HEK293 (cell line): Measurements from ENCODE around the gene IL1RAPL1.

Experiments used
- CTCF ChIA-PET: fragments of 350-600 bp; formaldehyde crosslinking; extraction: SDS; loops from one replicate; lab custom pipeline; 2021; ENCODE audit warnings: antibody characterized with exemption; lab: Yijun Ruan, JAX
- POLR2A ChIA-PET: fragments of 300-600 bp; formaldehyde crosslinking; extraction: SDS; loops from one replicate; lab custom pipeline; 2020; ENCODE audit warnings: antibody characterized with exemption, inconsistent platforms; lab: Yijun Ruan, JAX
- H3K27ac ChIP-seq: fragments of 200-500 bp; sonication (Bioruptor generic); 2 replicates; pipeline ENCODE4 v1.5.1; 2014; ENCODE audit warnings: low read depth, low read length, control low read depth, inconsistent platforms; ENCODE audit errors: extremely low read depth
- H3K36me3 ChIP-seq, 2 experiments: fragments of 200-500 bp in 1 of 2; sonication (Bioruptor generic) in 1 of 2; 1 replicate in 1 of 2; 2 replicates in 1 of 2; pipeline ENCODE4 v1.5.1; 2014 to 2017; ENCODE audit warnings: inconsistent platforms in 2 of 2, low read length in 2 of 2; ENCODE audit not compliant: control insufficient read depth in 2 of 2, insufficient read depth in 1 of 2
- H3K4me1 ChIP-seq: fragments of 200-500 bp; sonication (Bioruptor generic); 2 replicates; pipeline ENCODE4 v1.5.1; 2014; ENCODE audit warnings: mild to moderate bottlenecking, low read length, inconsistent platforms; ENCODE audit not compliant: control insufficient read depth, insufficient read depth
- H3K4me3 ChIP-seq: 2 replicates; pipeline ENCODE4 v1.5.1; 2011; ENCODE audit warnings: low read depth, mild to moderate bottlenecking, control low read depth, low read length, moderate library complexity
- H3K9me3 ChIP-seq: fragments of 200-500 bp; sonication (Bioruptor generic); 2 replicates; pipeline ENCODE4 v1.5.1; 2014; ENCODE audit warnings: low read depth, low read length, inconsistent platforms; ENCODE audit not compliant: control insufficient read depth, insufficient read depth
- GLI2 ChIP-seq: fragments of 450-650 bp; formaldehyde crosslinking; IDR thresholded peaks from 2 replicates; pipeline ENCODE4; 2017; ENCODE audit warnings: missing biosample characterization, missing genetic modification characterization, low read depth, borderline replicate concordance
- HOXA7 ChIP-seq: sonication (generic); formaldehyde crosslinking; IDR thresholded peaks from 2 replicates; pipeline ENCODE4 v1.8.1; 2022; ENCODE audit warnings: missing genetic modification reagents, borderline replicate concordance
- HOXD13 ChIP-seq: sonication (generic); formaldehyde crosslinking; IDR thresholded peaks from 2 replicates; pipeline ENCODE4 v1.8.0; 2022; ENCODE audit warnings: missing genetic modification reagents, borderline replicate concordance
- IKZF3 ChIP-seq: fragments of 450-650 bp; IDR thresholded peaks from 2 replicates; pipeline ENCODE4 v1.5.0; 2018; ENCODE audit warnings: missing biosample characterization, mild to moderate bottlenecking, missing genetic modification characterization, moderate library complexity
- KLF7 ChIP-seq: fragments of 450-650 bp; formaldehyde crosslinking; IDR thresholded peaks from 2 replicates; pipeline ENCODE4 v1.5.1; 2016; ENCODE audit warnings: missing biosample characterization, missing genetic modification characterization, borderline replicate concordance
- RBAK ChIP-seq: fragments of 450-650 bp; formaldehyde crosslinking; IDR thresholded peaks from 2 replicates; pipeline ENCODE4 v1.5.1; 2016; ENCODE audit warnings: missing biosample characterization, missing genetic modification characterization
- ZNF10 ChIP-seq: fragments of 450-650 bp; formaldehyde crosslinking; IDR thresholded peaks from 2 replicates; pipeline ENCODE4 v1.5.1; 2017; ENCODE audit warnings: missing biosample characterization, missing genetic modification characterization
- ZNF37A ChIP-seq: fragments of 450-650 bp; IDR thresholded peaks from 2 replicates; pipeline ENCODE4 v1.5.1; 2018; ENCODE audit warnings: missing biosample characterization, missing genetic modification characterization
- ZNF510 ChIP-seq: fragments of 450-650 bp; formaldehyde crosslinking; IDR thresholded peaks from 2 replicates; pipeline ENCODE4 v1.5.1; 2018; ENCODE audit warnings: mild to moderate bottlenecking, missing genetic modification characterization, missing biosample characterization; ENCODE audit not compliant: insufficient replicate concordance
- ZNF548 ChIP-seq: fragments of 450-650 bp; formaldehyde crosslinking; IDR thresholded peaks from 2 replicates; pipeline ENCODE4 v1.5.1; 2016; ENCODE audit warnings: missing biosample characterization, missing genetic modification characterization
- ZNF549 ChIP-seq: fragments of 450-650 bp; IDR thresholded peaks from 2 replicates; pipeline ENCODE4 v1.5.1; 2018; ENCODE audit warnings: missing biosample characterization, missing genetic modification characterization, mild to moderate bottlenecking, inconsistent platforms, moderate library complexity
- ZNF571 ChIP-seq: fragments of 450-650 bp; formaldehyde crosslinking; IDR thresholded peaks from 2 replicates; pipeline ENCODE4 v1.5.0; 2017; ENCODE audit warnings: missing biosample characterization, missing genetic modification characterization
- ZNF624 ChIP-seq: fragments of 450-650 bp; formaldehyde crosslinking; IDR thresholded peaks from 2 replicates; pipeline ENCODE4 v1.5.1; 2017; ENCODE audit warnings: missing biosample characterization, missing genetic modification characterization
- ZNF747 ChIP-seq: fragments of 450-650 bp; formaldehyde crosslinking; IDR thresholded peaks from 2 replicates; pipeline ENCODE4 v1.5.1; 2016; ENCODE audit warnings: missing biosample characterization, missing genetic modification characterization
- ZNF830 ChIP-seq: fragments of 450-650 bp; IDR thresholded peaks from 2 replicates; pipeline ENCODE4 v1.5.0; 2018; ENCODE audit warnings: missing biosample characterization, missing genetic modification characterization, low read depth, mild to moderate bottlenecking, moderate library complexity
- TF ChIP-seq, protein P1 (sequence below): fragments of 450-650 bp; formaldehyde crosslinking; IDR thresholded peaks from 2 replicates; pipeline ENCODE4 v1.5.1; 2016; ENCODE audit warnings: missing biosample characterization, missing genetic modification characterization
- TF ChIP-seq, protein P2 (sequence below): fragments of 450-650 bp; formaldehyde crosslinking; IDR thresholded peaks from 2 replicates; pipeline ENCODE4 v1.5.1; 2016; ENCODE audit warnings: missing biosample characterization, missing genetic modification characterization
- TF ChIP-seq, protein P3 (sequence below): fragments of 450-650 bp; formaldehyde crosslinking; IDR thresholded peaks from 2 replicates; pipeline ENCODE4 v1.5.1; 2016; ENCODE audit warnings: missing biosample characterization, missing genetic modification characterization
- TF ChIP-seq, protein P4 (sequence below): fragments of 450-650 bp; formaldehyde crosslinking; IDR thresholded peaks from 2 replicates; pipeline ENCODE4 v1.5.1; 2016; ENCODE audit warnings: missing biosample characterization, missing genetic modification characterization
- TF ChIP-seq, protein P5 (sequence below): sonication (generic); formaldehyde crosslinking; IDR thresholded peaks from 2 replicates; pipeline ENCODE4 v1.8.1; 2022; ENCODE audit warnings: mild to moderate bottlenecking, moderate library complexity, missing genetic modification reagents
- TF ChIP-seq, protein P6 (sequence below): fragments of 450-650 bp; formaldehyde crosslinking; IDR thresholded peaks from 2 replicates; pipeline ENCODE4 v1.5.1; 2016; ENCODE audit warnings: missing biosample characterization, missing genetic modification characterization
- TF ChIP-seq, protein P7 (sequence below): fragments of 450-650 bp; formaldehyde crosslinking; IDR thresholded peaks from 2 replicates; pipeline ENCODE4 v1.5.1; 2016; ENCODE audit warnings: missing biosample characterization, missing genetic modification characterization

The IL1RAPL1 gene

DNA sequence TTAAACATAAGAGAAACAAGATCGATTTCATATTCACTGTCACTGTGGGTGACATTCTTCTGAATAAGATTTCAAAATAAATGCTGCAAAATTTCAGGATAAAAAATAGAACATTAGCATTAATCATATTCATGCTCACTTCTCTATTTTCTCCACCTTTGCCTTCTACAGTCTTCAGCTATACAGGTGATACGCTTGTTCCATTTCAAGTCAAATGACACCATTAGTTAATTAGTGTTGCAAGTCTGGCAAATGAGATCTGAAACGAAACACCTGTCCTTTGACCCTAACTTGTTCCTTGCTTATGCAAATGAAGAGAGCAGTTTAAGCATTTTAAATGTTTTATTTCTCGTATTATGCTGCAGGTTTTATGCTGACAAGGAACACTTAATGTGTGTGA lies 960.6 kb downstream of the IL1RAPL1 start:
- Histone ChIP-seq H3K4me1 (no peaks in the 10 kb centered on the region), H3K36me3 (no peaks in the 10 kb centered on the region), H3K9me3 (no peaks in the 10 kb centered on the region), H3K27ac (no peak overlapping the region), H3K4me3 (no peak overlapping the region)
- no peak for TF ChIP-seq RBAK
- TF ChIP-seq, protein P1, sequence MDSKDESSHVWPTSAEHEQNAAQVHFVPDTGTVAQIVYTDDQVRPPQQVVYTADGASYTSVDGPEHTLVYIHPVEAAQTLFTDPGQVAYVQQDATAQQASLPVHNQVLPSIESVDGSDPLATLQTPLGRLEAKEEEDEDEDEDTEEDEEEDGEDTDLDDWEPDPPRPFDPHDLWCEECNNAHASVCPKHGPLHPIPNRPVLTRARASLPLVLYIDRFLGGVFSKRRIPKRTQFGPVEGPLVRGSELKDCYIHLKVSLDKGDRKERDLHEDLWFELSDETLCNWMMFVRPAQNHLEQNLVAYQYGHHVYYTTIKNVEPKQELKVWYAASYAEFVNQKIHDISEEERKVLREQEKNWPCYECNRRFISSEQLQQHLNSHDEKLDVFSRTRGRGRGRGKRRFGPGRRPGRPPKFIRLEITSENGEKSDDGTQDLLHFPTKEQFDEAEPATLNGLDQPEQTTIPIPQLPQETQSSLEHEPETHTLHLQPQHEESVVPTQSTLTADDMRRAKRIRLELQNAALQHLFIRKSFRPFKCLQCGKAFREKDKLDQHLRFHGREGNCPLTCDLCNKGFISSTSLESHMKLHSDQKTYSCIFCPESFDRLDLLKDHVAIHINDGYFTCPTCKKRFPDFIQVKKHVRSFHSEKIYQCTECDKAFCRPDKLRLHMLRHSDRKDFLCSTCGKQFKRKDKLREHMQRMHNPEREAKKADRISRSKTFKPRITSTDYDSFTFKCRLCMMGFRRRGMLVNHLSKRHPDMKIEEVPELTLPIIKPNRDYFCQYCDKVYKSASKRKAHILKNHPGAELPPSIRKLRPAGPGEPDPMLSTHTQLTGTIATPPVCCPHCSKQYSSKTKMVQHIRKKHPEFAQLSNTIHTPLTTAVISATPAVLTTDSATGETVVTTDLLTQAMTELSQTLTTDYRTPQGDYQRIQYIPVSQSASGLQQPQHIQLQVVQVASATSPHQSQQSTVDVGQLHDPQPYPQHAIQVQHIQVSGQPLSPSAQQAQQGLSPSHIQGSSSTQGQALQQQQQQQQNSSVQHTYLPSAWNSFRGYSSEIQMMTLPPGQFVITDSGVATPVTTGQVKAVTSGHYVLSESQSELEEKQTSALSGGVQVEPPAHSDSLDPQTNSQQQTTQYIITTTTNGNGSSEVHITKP (tag by site-specific recombination): no peak
- no peak for TF ChIP-seq ZNF747
- TF ChIP-seq ZNF548 (tag by site-specific recombination): no peak
- TF ChIP-seq, protein P2, sequence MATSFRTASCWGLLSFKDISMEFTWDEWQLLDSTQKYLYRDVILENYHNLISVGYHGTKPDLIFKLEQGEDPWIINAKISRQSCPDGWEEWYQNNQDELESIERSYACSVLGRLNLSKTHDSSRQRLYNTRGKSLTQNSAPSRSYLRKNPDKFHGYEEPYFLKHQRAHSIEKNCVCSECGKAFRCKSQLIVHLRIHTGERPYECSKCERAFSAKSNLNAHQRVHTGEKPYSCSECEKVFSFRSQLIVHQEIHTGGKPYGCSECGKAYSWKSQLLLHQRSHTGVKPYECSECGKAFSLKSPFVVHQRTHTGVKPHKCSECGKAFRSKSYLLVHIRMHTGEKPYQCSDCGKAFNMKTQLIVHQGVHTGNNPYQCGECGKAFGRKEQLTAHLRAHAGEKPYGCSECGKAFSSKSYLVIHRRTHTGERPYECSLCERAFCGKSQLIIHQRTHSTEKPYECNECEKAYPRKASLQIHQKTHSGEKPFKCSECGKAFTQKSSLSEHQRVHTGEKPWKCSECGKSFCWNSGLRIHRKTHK (tag by site-specific recombination): no peak
- TF ChIP-seq ZNF37A (tag by site-specific recombination): no peak
- TF ChIP-seq ZNF830 (tag by site-specific recombination): no peak
- no peak for TF ChIP-seq GLI2 (tag by site-specific recombination)
- TF ChIP-seq, protein P3, sequence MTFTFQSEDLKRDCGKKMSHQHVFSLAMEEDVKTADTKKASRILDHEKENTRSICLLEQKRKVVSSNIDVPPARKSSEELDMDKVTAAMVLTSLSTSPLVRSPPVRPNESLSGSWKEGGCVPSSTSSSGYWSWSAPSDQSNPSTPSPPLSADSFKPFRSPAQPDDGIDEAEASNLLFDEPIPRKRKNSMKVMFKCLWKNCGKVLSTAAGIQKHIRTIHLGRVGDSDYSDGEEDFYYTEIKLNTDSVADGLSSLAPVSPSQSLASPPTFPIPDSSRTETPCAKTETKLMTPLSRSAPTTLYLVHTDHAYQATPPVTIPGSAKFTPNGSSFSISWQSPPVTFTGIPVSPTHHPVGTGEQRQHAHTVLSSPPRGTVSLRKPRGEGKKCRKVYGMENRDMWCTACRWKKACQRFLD: no peak
- TF ChIP-seq HOXA7 (CRISPR knock-in tag): no peak
- POLR2A ChIA-PET: no interaction called here
- CTCF ChIA-PET: no interaction called here

DNA sequence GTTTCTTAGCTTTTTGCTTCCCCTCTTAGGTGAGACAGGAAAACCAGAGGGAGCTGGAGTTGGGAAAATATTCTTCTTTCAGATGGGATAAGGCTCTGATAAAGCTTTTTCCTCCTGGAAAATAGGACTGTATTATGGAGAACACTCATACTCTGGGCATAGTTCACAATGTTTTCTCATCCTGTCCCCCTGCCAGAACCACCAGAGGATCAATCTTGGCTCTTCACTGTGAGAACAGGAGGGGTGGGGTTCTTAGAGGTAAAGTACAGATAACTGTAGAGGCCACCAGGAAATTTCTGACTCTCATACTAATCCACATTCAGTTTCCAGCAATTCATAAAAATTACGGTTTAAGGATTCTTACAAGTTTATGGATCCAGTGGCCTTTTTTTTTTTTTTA lies 966.3 kb downstream of the IL1RAPL1 start:
- POLR2A ChIA-PET: no interaction called here
- no peak for TF ChIP-seq IKZF3
- TF ChIP-seq, protein P4, sequence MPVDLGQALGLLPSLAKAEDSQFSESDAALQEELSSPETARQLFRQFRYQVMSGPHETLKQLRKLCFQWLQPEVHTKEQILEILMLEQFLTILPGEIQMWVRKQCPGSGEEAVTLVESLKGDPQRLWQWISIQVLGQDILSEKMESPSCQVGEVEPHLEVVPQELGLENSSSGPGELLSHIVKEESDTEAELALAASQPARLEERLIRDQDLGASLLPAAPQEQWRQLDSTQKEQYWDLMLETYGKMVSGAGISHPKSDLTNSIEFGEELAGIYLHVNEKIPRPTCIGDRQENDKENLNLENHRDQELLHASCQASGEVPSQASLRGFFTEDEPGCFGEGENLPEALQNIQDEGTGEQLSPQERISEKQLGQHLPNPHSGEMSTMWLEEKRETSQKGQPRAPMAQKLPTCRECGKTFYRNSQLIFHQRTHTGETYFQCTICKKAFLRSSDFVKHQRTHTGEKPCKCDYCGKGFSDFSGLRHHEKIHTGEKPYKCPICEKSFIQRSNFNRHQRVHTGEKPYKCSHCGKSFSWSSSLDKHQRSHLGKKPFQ: no peak
- TF ChIP-seq, protein P2 (tag by site-specific recombination): no peak
- no peak for TF ChIP-seq KLF7 (tag by site-specific recombination)
- TF ChIP-seq ZNF549 (tag by site-specific recombination): no peak
- no peak for TF ChIP-seq ZNF10 (tag by site-specific recombination)
- TF ChIP-seq, protein P5, sequence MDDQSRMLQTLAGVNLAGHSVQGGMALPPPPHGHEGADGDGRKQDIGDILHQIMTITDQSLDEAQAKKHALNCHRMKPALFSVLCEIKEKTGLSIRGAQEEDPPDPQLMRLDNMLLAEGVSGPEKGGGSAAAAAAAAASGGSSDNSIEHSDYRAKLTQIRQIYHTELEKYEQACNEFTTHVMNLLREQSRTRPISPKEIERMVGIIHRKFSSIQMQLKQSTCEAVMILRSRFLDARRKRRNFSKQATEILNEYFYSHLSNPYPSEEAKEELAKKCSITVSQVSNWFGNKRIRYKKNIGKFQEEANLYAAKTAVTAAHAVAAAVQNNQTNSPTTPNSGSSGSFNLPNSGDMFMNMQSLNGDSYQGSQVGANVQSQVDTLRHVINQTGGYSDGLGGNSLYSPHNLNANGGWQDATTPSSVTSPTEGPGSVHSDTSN: no peak
- no peak for TF ChIP-seq ZNF624 (tag by site-specific recombination)
- TF ChIP-seq HOXA7 (CRISPR knock-in tag): no peak
- TF ChIP-seq, protein P6, sequence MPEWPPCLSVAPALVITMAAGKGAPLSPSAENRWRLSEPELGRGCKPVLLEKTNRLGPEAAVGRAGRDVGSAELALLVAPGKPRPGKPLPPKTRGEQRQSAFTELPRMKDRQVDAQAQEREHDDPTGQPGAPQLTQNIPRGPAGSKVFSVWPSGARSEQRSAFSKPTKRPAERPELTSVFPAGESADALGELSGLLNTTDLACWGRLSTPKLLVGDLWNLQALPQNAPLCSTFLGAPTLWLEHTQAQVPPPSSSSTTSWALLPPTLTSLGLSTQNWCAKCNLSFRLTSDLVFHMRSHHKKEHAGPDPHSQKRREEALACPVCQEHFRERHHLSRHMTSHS (tag by site-specific recombination): no peak
- no peak for TF ChIP-seq ZNF571
- TF ChIP-seq ZNF510 (tag by site-specific recombination): no peak
- TF ChIP-seq HOXD13 (CRISPR knock-in tag): no peak
- TF ChIP-seq, protein P7, sequence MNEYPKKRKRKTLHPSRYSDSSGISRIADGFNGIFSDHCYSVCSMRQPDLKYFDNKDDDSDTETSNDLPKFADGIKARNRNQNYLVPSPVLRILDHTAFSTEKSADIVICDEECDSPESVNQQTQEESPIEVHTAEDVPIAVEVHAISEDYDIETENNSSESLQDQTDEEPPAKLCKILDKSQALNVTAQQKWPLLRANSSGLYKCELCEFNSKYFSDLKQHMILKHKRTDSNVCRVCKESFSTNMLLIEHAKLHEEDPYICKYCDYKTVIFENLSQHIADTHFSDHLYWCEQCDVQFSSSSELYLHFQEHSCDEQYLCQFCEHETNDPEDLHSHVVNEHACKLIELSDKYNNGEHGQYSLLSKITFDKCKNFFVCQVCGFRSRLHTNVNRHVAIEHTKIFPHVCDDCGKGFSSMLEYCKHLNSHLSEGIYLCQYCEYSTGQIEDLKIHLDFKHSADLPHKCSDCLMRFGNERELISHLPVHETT: no peak

More for the DNA sequence above, 966.3 kb downstream of the IL1RAPL1 start:
- CTCF ChIA-PET: no interaction called here
- H3K36me3 ChIP-seq: no peaks in the 10 kb centered on the region
- no peak overlapping the region for H3K4me3 ChIP-seq
- H3K9me3 ChIP-seq: no peaks in the 10 kb centered on the region
- no peak overlapping the region for H3K27ac ChIP-seq
- no peaks in the 10 kb centered on the region for H3K4me1 ChIP-seq
